GM19240 (cell line): ENCODE results near the gene PDCD2.
"Not testable (repeated sequence)": the region's sequence is repeated elsewhere in the genome, so short reads cannot be mapped to it uniquely, and the experiment has no call there.

Experiments
- DNase-seq: peaks from one replicate; pipeline ENCODE4 v3.0.0; 2011; ENCODE audit warnings: low spot score; ENCODE audit not compliant: insufficient read length

The PDCD2 gene

GRCh38 chr6:170552765-170553533 is 31.5 kb downstream of the PDCD2 start, which contains the start of gene PSMB1:
Gene PSMB1, minus strand, starts transcription at chr6:170553307. Its CDS starts 65 bp downstream, at chr6:170553242.
- no peak for DNase-seq

GRCh38 chr6:170545405-170545804 is 39.0 kb downstream of the PDCD2 start:
- no peak for DNase-seq

DNA sequence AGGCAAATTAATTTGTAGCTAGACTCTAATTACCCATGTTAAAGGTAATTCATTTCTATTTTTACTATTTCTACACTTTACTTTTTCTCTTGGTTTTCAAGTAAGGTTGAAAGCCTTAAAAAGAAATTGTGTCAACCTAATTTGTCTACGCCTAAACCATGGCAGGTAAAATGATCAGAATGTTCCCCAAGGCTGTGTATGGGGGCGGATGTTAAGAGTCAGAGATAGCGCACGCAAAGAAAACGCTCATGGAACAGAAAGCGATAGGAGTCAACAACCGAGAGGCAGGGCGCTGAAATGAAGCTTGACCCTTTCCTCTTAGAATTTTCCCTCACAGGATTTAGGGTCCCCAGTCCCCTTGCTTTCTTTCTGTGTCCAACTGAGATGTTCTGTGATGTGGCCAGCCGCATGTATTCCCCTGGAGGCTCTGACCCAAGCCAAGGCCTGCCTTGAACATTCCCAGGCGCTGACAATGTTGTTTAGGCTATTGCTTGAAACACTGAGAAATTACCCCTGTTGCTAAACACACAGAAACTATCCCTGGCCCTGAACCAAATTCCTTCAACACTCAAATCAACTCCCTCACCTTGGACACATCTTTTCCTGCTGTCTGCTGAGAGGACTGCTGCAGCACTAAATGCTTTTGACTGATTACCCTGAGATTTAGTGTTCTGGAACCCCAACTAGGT is 42.3 kb downstream of the PDCD2 start:
- no peak for DNase-seq

DNA sequence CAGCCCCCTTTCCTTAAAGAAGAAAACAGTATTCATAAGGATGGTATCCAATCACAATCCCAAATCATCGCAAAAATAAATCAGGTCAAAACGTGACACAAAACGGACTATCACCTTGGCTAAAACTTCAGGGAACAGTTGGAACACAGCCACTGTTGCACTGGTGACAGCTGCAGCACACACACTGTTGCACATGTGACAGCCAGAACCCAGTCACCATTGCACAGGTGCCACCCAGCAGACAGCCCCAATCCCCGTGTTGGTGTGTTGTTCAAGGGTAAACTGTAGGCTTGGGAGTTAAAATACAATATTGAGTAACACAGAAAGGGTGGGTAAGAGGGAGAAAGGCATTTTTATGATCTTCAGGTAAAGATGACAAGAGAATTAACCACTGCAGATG is 47.1 kb downstream of the PDCD2 start:
- DNase-seq, result no peak

GRCh38 chr6:170536671-170537070 is 47.8 kb downstream of the PDCD2 start:
- DNase-seq, result no peak

- DNase-seq, result no peak
These were observed 49.4 kb downstream of the PDCD2 start for GRCh38 chr6:170535004-170535403.

- DNase-seq, result no peak
These were observed 50.6 kb downstream of the PDCD2 start for GRCh38 chr6:170533792-170534191.

DNA sequence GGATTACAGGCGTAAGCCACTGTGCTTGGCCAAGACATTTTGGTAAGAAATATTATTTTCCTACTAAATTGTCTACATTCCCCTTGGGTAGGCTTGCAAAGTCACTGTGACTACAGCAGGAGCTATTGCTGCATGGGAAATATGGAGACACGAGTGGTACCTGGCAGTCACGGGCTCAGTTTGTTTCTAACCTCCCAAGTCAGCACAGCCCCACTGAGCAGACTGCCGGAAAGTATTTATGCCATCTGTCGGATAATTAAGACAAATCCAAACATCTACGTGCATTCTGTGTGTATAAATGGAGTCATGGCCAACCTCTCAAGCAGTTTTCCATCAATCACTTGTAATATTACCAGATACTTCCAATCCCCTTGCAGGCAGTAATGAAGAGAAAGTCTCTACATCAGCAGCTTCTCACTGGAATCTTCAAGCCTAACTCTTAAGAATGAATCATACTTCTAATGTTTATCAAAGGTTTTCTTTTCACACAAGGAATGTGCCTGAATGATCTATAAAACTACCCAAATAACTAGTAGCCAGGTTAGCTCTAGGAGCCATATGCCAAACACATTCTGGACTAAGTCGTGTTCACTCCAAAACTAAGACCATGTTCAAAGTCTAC is 51.5 kb downstream of the PDCD2 start:
- DNase-seq, result no peak

DNA sequence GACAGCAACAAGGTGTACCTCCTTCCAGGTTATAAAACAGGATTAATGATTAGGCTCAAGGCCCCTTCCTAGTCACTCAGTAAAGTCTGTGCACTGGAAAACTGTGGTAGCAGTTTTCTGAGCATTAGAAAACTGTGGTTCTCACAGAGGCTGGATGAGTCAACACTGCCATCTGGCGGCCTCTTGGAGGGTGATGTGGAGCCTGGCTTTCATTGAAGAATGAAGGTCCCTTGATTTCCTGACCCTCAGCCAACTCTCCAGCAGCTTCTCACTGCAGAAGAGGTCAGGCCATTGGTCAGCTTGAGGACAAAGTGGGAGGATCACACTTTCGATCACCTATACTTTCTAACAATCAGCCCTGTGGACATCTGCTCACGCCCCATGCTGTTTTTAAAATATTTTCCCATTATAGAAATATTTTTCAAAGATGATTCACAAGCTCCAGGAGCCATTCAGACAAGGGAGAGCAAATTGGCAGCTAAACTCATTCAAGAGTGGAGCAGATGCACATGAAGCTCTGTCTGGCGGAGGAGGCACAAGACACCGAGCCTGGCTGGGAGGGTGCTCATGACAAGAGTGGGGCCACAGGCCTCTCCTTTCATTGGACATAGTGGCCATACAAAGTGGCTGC is 54.5 kb downstream of the PDCD2 start:
- DNase-seq, result peak; percentile 46

DNA sequence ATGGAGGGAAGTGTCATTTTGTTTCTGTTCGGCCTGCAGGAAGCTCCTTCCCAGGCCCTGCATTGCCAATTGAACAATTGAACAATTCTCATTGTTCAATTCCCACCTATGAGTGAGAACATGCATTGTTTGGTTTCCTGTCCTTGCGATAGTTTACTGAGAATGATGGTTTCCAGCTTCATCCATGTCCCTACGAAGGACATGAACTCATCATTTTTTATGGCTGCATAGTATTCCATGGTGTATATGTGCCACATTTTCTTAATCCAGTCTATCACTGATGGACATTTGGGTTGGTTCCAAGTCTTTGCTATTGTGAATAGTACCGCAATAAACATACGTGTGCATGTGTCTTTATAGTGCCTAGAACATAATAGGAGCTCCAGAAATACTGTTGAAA is 56.4 kb downstream of the PDCD2 start:
- DNase-seq, result not testable (repeated sequence)

- DNase-seq, result no peak
These were observed 58.6 kb downstream of the PDCD2 start for GRCh38 chr6:170525795-170526194.
